Neural progenitor cell (in vitro differentiated cells): Measurements from ENCODE around the gene CDH23. TPM values are rescaled to one million over a fixed set of nuclear protein-coding genes. Genes with fewer than 3 reads are reported as not detected.
A peak's percentile ranks its signal among the peaks of the same experiment; 100 is the strongest.

ENCODE experiments used
- DNase-seq: peaks from one replicate; pipeline ENCODE4 v3.0.0-alpha.2; 2016; ENCODE audit warnings: low spot score
- H2AFZ ChIP-seq: fragments of 200-600 bp; sonication (generic); replicated peaks from 2 replicates; pipeline ENCODE4 v1.6.1; 2016; ENCODE audit warnings: antibody characterized with exemption
- H3F3A ChIP-seq: fragments of 200-600 bp; sonication (generic); 2 replicates; pipeline ENCODE4 v1.6.1; 2016; ENCODE audit warnings: antibody characterized with exemption, low read depth
- H3K27ac ChIP-seq: fragments of 200-600 bp; sonication (generic); 2 replicates; pipeline ENCODE4 v1.5.1; 2016; ENCODE audit warnings: mild to moderate bottlenecking
- H3K27me3 ChIP-seq: fragments of 200-600 bp; sonication (generic); 2 replicates; pipeline ENCODE4 v1.6.1; 2016; ENCODE audit warnings: mild to moderate bottlenecking, moderate library complexity
- H3K36me3 ChIP-seq: fragments of 200-600 bp; sonication (generic); 2 replicates; pipeline ENCODE4 v1.5.1; 2016
- H3K4me1 ChIP-seq: fragments of 200-600 bp; sonication (generic); 2 replicates; pipeline ENCODE4 v1.6.1; 2016; ENCODE audit warnings: mixed run types
- H3K4me2 ChIP-seq: fragments of 200-600 bp; sonication (generic); 2 replicates; pipeline ENCODE4 v1.6.1; 2016
- H3K4me3 ChIP-seq: fragments of 200-600 bp; sonication (generic); 2 replicates; pipeline ENCODE4 v1.5.1; 2016
- H3K79me2 ChIP-seq: fragments of 200-600 bp; sonication (generic); 2 replicates; pipeline ENCODE4 v1.6.1; 2016; ENCODE audit warnings: low read depth
- H3K9ac ChIP-seq: fragments of 200-600 bp; sonication (generic); 2 replicates; pipeline ENCODE4 v1.6.1; 2016
- H3K9me3 ChIP-seq: fragments of 200-600 bp; sonication (generic); 2 replicates; pipeline ENCODE4 v1.5.1; 2016; ENCODE audit warnings: low read depth
- H4K20me1 ChIP-seq: fragments of 200-600 bp; sonication (generic); 2 replicates; pipeline ENCODE4 v1.6.1; 2016; ENCODE audit warnings: low read depth
- H3K27ac Mint-ChIP-seq: 3 replicates; pipeline ENCODE4 v1.8.0; 2021; ENCODE audit warnings: mixed read lengths
- H3K27me3 Mint-ChIP-seq: 2 replicates; pipeline ENCODE4 v1.8.0; 2022; ENCODE audit warnings: low read depth, mild to moderate bottlenecking, inconsistent platforms, moderate library complexity, mixed read lengths; ENCODE audit not compliant: insufficient read depth
- H3K36me3 Mint-ChIP-seq: 3 replicates; pipeline ENCODE4 v1.8.0; 2021; ENCODE audit warnings: mixed read lengths
- H3K4me1 Mint-ChIP-seq: 3 replicates; pipeline ENCODE4 v1.8.0; 2021; ENCODE audit warnings: mixed read lengths
- H3K4me3 Mint-ChIP-seq: 3 replicates; pipeline ENCODE4 v1.8.0; 2021; ENCODE audit warnings: mild to moderate bottlenecking, moderate library complexity, mixed read lengths
- H3K9me3 Mint-ChIP-seq: 3 replicates; pipeline ENCODE4 v1.8.0; 2020; ENCODE audit warnings: mixed read lengths
- CTCF ChIP-seq: fragments of 200-600 bp; sonication (generic); IDR thresholded peaks from 2 replicates; pipeline ENCODE4 v1.5.1; 2017; ENCODE audit warnings: antibody characterized with exemption, mild to moderate bottlenecking
- EZH2 ChIP-seq: fragments of 200-600 bp; sonication (generic); IDR thresholded peaks from 2 replicates; pipeline ENCODE4 v1.6.1; 2017; ENCODE audit warnings: antibody characterized with exemption, mild to moderate bottlenecking, moderate library complexity
- EZH2phosphoT487 ChIP-seq: fragments of 200-600 bp; sonication (generic); IDR thresholded peaks from 2 replicates; pipeline ENCODE4 v1.6.1; 2017; ENCODE audit warnings: antibody characterized with exemption
- total RNA-seq: library from RNA; depleted of rRNA; stranded (reverse); fragments of >200 nt; gene quantifications from 2 replicates; pipeline ENCODE4 v1.2.3, GENCODE V29; 2015; ENCODE audit warnings: low replicate concordance

Gene CDH23
- total RNA-seq, 1 donor from 2014 or later = 5.9 TPM

DNA sequence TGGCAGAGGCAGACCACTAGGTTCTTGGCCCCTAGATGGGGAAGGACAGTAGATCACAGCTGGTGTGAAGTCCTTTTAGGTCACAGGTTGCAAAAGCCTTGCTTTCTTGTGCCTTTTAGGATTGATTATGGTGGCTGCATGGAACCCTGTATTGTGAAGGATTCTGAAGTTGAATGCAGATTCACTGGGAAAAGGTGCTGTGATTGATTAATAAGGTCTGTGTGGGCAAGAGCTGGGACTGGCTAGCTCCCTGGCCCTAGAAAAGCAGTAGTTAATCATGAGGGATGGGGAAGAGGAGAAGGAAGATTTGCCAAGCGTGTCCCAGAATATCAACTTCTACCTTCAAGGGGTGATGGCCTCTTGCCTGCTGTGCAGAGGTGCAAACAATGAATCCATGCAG lies 105.5 kb downstream of the CDH23 start:
- peaks cover 7% of the 10 kb centered on the region for H3K27me3 Mint-ChIP-seq
- Histone ChIP-seq H3K9me3 (no peaks in the 10 kb centered on the region), H3K4me2 (peak overlapping the region; percentile 7), H3K36me3 (no peaks in the 10 kb centered on the region), H3K4me1 (peaks cover 7% of the 10 kb centered on the region), H3K4me3 (no peak overlapping the region), H3K27ac (no peak overlapping the region), H4K20me1 (no peaks in the 10 kb centered on the region), H3K27me3 (peaks cover 8% of the 10 kb centered on the region), H3K79me2 (no peaks in the 10 kb centered on the region), H3F3A (peaks cover 8% of the 10 kb centered on the region), H2AFZ (no peak overlapping the region), H3K9ac (no peak overlapping the region)
- H3K4me1 Mint-ChIP-seq = peaks cover 29% of the 10 kb centered on the region
- H3K4me3 Mint-ChIP-seq = no peak overlapping the region
- TF ChIP-seq EZH2phosphoT487 (no peak), EZH2 (no peak), CTCF (no peak)
- H3K9me3 Mint-ChIP-seq = no peaks in the 10 kb centered on the region
- DNase-seq = no peak
- no peaks in the 10 kb centered on the region for H3K36me3 Mint-ChIP-seq
- no peak overlapping the region for H3K27ac Mint-ChIP-seq

- Histone ChIP-seq H3K27me3 (peaks cover 8% of the 10 kb centered on the region), H3F3A (peaks cover 8% of the 10 kb centered on the region), H3K4me2 (no peak overlapping the region), H3K27ac (no peak overlapping the region), H3K4me1 (peaks cover 7% of the 10 kb centered on the region), H2AFZ (no peak overlapping the region), H3K79me2 (no peaks in the 10 kb centered on the region), H3K9ac (no peak overlapping the region), H4K20me1 (no peaks in the 10 kb centered on the region), H3K36me3 (no peaks in the 10 kb centered on the region), H3K4me3 (no peak overlapping the region), H3K9me3 (no peaks in the 10 kb centered on the region)
- H3K9me3 Mint-ChIP-seq = no peaks in the 10 kb centered on the region
- no peak overlapping the region for H3K4me3 Mint-ChIP-seq
- H3K27ac Mint-ChIP-seq = no peak overlapping the region
- H3K4me1 Mint-ChIP-seq = peaks cover 22% of the 10 kb centered on the region
- DNase-seq = no peak
- no peaks in the 10 kb centered on the region for H3K36me3 Mint-ChIP-seq
- H3K27me3 Mint-ChIP-seq = peaks cover 4% of the 10 kb centered on the region
- TF ChIP-seq EZH2 = no peak
- TF ChIP-seq CTCF = no peak
- no peak for TF ChIP-seq EZH2phosphoT487
Measured at GRCh38 chr10:71502851-71503250, 106.1 kb downstream of the CDH23 start.

DNA sequence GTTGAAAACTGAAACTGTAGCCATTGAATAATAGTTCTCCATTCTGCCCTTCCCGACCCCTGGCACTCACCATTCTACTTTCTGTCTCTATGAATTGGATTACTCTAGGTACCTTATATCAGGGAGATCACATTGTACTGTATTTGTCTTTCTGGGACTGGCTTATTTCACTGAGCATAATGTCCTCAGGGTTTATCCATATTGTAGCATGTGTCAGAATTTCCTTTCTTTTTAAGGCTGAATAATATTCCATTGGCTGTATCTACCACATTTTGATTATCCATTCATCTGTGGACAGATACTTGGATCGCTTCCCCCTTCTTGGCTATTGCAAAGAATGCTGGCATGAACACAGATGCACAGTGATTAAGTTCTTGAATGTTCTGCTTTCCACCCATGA lies 107.4 kb downstream of the CDH23 start:
- H3K27ac Mint-ChIP-seq = no peak overlapping the region
- DNase-seq = no peak
- H4K20me1 ChIP-seq = no peaks in the 10 kb centered on the region
- H3K27me3 Mint-ChIP-seq = no peaks in the 10 kb centered on the region
- H2AFZ ChIP-seq = no peak overlapping the region
- no peaks in the 10 kb centered on the region for H3K79me2 ChIP-seq
- no peaks in the 10 kb centered on the region for H3K9me3 Mint-ChIP-seq
- no peak overlapping the region for H3K4me3 Mint-ChIP-seq
- no peaks in the 10 kb centered on the region for H3K9me3 ChIP-seq
- peaks cover 8% of the 10 kb centered on the region for H3F3A ChIP-seq
- no peak overlapping the region for H3K4me2 ChIP-seq
- H3K36me3 Mint-ChIP-seq = no peaks in the 10 kb centered on the region
- TF ChIP-seq CTCF (no peak), EZH2phosphoT487 (no peak), EZH2 (no peak)
- H3K4me3 ChIP-seq = no peak overlapping the region
- H3K4me1 ChIP-seq = peaks cover 7% of the 10 kb centered on the region
- H3K4me1 Mint-ChIP-seq = peaks cover 22% of the 10 kb centered on the region
- no peaks in the 10 kb centered on the region for H3K27me3 ChIP-seq
- H3K9ac ChIP-seq = no peak overlapping the region
- no peaks in the 10 kb centered on the region for H3K36me3 ChIP-seq
- H3K27ac ChIP-seq = no peak overlapping the region

- DNase-seq = no peak
- Histone ChIP-seq H3K9me3 (no peaks in the 10 kb centered on the region), H3K4me1 (peaks cover 7% of the 10 kb centered on the region), H3K9ac (no peak overlapping the region), H2AFZ (no peak overlapping the region), H3K27me3 (no peaks in the 10 kb centered on the region), H3F3A (peaks cover 8% of the 10 kb centered on the region), H3K27ac (no peak overlapping the region), H3K79me2 (no peaks in the 10 kb centered on the region), H4K20me1 (no peaks in the 10 kb centered on the region), H3K36me3 (no peaks in the 10 kb centered on the region), H3K4me2 (no peak overlapping the region), H3K4me3 (no peak overlapping the region)
- H3K4me3 Mint-ChIP-seq = no peak overlapping the region
- H3K27ac Mint-ChIP-seq = no peak overlapping the region
- no peaks in the 10 kb centered on the region for H3K9me3 Mint-ChIP-seq
- TF ChIP-seq CTCF (no peak), EZH2phosphoT487 (no peak), EZH2 (no peak)
- H3K36me3 Mint-ChIP-seq = no peaks in the 10 kb centered on the region
- H3K27me3 Mint-ChIP-seq = no peaks in the 10 kb centered on the region
- H3K4me1 Mint-ChIP-seq = peaks cover 22% of the 10 kb centered on the region
Measured at GRCh38 chr10:71504570-71504969, 107.8 kb downstream of the CDH23 start.
